Neural crest cell (in vitro differentiated cells): ENCODE results near the gene HES4. TPM values are rescaled to one million over a fixed set of nuclear protein-coding genes. Genes with fewer than 3 reads are reported as not detected.
A peak's percentile ranks its signal among the peaks of the same experiment; 100 is the strongest.
"Not testable (repeated sequence)": the region's sequence is repeated elsewhere in the genome, so short reads cannot be mapped to it uniquely, and the experiment has no call there.

ENCODE experiments used
- DNase-seq: peaks from one replicate; pipeline ENCODE4 v3.0.0; 2021; ENCODE audit warnings: low read depth, mixed read lengths, low spot score
- H3K27ac Mint-ChIP-seq: one replicate; pipeline ENCODE4 v1.8.0; 2021; ENCODE audit warnings: mild to moderate bottlenecking, mixed read lengths; ENCODE audit not compliant: unreplicated experiment
- H3K27me3 Mint-ChIP-seq: 2 replicates; pipeline ENCODE4 v1.8.0; 2021; ENCODE audit warnings: low read depth, mild to moderate bottlenecking, mixed read lengths
- H3K36me3 Mint-ChIP-seq: 2 replicates; pipeline ENCODE4 v1.8.0; 2021; ENCODE audit warnings: low read depth, mild to moderate bottlenecking, mixed read lengths
- H3K4me1 Mint-ChIP-seq: 2 replicates; pipeline ENCODE4 v1.8.0; 2021; ENCODE audit warnings: mixed read lengths
- H3K4me3 Mint-ChIP-seq: one replicate; pipeline ENCODE4 v1.8.0; 2021; ENCODE audit warnings: mild to moderate bottlenecking, mixed read lengths
- H3K9me3 Mint-ChIP-seq: 2 replicates; pipeline ENCODE4 v1.8.0; 2021; ENCODE audit warnings: mixed read lengths
- total RNA-seq: library from RNA; stranded (reverse); gene quantifications from 2 replicates; pipeline ENCODE4 v1.2.1, GENCODE V29; 2021
- TF ChIP-seq, protein P1 (sequence below): fragments of 200-600 bp; sonication (generic); conservative IDR thresholded peaks from 2 replicates; pipeline ENCODE4 v1.5.0; 2021; ENCODE audit warnings: antibody characterized with exemption, mild to moderate bottlenecking

HES4 gene
- total RNA-seq, 1 donor from 2014 or later = 35.7 TPM

DNA sequence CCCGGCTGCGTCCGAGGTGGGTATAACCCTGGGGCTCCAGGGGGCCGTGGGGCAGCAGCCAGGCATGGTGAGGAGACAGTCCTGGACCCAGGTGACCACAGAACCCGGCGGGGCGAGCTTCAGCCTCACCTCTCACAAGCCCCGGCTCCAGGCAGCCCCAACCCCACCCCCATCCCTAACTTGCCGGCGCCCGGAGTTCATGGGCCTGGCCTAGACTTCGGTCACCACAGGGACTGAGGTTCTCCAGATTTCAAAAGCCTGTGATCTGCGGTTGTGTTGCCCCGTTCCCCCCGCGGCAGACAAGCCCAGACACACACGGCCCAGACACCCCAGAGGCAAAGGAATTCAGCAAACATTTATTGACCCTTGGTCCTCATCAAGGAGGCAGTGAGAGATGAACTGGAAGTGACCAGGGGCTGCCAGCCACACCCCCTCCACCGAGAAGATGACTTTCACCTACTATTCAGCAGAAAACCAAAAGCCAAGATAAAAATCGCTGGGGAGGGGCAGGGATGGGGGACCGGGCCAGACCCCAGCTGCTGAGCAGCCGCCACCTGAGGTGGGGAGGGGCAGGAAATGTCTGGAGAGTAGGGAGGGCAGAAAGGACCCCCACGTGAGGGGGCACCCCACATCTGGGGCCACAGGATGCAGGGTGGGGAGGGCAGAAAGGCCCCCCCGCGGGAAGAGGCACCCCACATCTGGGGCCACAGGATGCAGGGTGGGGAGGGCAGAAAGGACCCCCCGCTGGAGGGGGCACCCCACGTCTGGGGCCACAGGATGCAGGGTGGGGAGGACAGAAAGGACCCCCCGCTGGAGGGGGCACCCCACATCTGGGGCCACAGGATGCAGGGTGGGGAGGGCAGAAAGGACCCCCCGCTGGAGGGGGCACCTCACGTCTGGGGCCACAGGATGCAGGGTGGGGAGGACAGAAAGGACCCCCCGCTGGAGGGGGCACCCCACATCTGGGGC, 3.9 kb downstream of the HES4 start:
- H3K27me3 Mint-ChIP-seq = peaks cover 43% of the 10 kb centered on the region
- peaks cover 3% of the 10 kb centered on the region for H3K36me3 Mint-ChIP-seq
- H3K4me1 Mint-ChIP-seq = peaks cover 8% of the 10 kb centered on the region
- DNase-seq = no peak
- peaks cover 3% of the 10 kb centered on the region for H3K9me3 Mint-ChIP-seq
- H3K27ac Mint-ChIP-seq = no peak overlapping the region
- TF ChIP-seq, protein P1, sequence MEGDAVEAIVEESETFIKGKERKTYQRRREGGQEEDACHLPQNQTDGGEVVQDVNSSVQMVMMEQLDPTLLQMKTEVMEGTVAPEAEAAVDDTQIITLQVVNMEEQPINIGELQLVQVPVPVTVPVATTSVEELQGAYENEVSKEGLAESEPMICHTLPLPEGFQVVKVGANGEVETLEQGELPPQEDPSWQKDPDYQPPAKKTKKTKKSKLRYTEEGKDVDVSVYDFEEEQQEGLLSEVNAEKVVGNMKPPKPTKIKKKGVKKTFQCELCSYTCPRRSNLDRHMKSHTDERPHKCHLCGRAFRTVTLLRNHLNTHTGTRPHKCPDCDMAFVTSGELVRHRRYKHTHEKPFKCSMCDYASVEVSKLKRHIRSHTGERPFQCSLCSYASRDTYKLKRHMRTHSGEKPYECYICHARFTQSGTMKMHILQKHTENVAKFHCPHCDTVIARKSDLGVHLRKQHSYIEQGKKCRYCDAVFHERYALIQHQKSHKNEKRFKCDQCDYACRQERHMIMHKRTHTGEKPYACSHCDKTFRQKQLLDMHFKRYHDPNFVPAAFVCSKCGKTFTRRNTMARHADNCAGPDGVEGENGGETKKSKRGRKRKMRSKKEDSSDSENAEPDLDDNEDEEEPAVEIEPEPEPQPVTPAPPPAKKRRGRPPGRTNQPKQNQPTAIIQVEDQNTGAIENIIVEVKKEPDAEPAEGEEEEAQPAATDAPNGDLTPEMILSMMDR = no peak
- H3K4me3 Mint-ChIP-seq = peak overlapping the region; percentile 74

DNA sequence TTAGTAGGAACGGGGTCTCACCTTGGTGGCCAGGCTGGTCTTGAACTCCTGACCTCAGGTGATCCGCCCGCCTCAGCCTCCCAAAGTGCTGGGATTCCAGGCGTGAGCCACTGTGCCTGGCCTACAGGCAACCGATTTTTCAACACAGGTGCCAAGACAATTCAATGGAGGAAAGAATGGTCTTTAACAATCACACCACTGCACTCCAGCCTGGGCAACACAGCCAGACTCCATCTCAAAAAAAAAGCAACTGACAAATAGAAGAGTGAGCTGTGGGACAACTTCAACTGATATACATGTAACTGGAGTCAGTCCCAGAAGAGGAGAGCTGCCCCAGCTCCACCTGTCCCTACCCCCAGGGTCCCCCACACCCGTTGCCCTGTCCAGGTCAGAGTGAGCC, 5.4 kb downstream of the HES4 start:
- not testable (repeated sequence) for DNase-seq, H3K9me3 Mint-ChIP-seq, H3K27ac Mint-ChIP-seq, H3K4me1 Mint-ChIP-seq, H3K36me3 Mint-ChIP-seq
- Mint-ChIP-seq H3K27me3 (peaks cover 50% of the 10 kb centered on the region), H3K4me3 (peak overlapping the region; percentile 72)

DNA sequence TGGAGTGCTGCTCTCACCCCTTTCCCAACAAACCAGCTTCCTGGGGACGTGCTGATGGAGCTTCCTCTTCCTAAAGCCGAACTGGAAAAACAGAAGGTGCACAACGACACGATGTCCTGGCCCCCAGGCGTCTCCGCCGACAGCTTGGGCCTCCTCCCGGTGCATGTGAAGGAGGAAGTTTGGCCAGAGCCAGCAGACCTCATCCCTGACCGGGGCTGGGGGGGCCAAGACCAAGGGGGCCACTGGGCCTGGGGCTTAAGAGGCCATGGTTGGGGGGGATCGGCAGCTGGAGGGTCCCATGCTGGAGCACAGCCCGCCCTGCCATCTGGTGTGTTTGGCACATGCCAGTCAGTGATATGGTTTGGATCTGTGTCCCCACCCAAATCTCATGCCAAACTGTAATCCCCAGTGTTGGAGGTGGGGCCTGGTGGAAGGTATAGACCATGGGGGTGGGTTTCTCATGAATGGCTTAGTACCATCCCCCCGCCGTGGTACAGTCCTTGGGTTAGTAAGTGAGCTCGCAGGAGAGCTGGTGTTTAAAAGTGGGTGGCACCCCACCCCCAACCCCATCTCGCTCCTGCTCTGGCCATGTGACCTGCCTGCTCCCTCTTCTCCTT, 6.4 kb downstream of the HES4 start:
- H3K9me3 Mint-ChIP-seq = peaks cover 3% of the 10 kb centered on the region
- TF ChIP-seq, protein P1 = no peak
- H3K27ac Mint-ChIP-seq = no peak overlapping the region
- H3K4me1 Mint-ChIP-seq = peaks cover 8% of the 10 kb centered on the region
- DNase-seq = no peak
- H3K4me3 Mint-ChIP-seq = no peak overlapping the region
- peaks cover 56% of the 10 kb centered on the region for H3K27me3 Mint-ChIP-seq
- H3K36me3 Mint-ChIP-seq = peaks cover 6% of the 10 kb centered on the region

DNA sequence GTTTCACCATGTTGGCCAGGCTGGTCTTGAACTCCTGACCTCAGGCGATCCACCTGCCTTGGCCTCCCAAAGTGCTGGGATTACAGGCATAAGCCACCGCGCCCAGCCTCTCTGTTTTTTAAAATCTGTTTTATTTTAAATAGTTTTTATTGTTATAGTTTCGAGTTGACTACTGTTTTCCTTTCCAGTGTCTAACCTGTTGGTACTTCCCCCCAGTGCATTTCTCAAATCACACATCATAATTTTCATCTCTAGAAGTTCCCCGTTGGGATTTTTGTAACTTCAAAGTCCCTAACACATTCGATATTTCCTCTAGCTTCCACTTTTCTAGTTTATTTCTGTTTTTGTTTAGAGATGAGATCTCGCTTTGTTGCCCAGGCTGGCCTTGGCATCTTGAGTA, 7.5 kb downstream of the HES4 start:
- TF ChIP-seq, protein P1 = no peak
- Mint-ChIP-seq H3K36me3 (peaks cover 6% of the 10 kb centered on the region), H3K27me3 (peaks cover 61% of the 10 kb centered on the region)

DNA sequence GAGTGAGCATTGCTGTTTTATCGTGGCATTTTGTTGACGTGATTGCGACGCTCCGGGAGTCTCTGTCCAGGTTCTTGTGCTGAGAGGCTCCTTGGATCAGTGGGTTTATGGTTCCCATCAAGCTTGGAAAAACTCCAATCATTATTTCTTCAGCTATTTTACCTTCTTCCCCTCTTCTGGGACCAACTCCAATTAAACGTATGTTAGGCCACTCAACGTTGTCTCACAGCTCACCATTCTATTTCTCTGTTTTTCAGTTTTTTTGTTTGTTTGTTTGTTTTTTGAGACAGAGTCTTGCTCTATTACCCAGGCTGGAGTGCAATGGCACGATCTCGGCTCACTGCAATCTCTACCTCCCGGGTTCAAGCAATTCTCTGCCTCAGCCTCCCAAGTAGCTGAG, 8.0 kb downstream of the HES4 start:
- Mint-ChIP-seq H3K36me3 (peaks cover 6% of the 10 kb centered on the region), H3K27me3 (peaks cover 58% of the 10 kb centered on the region), H3K9me3 (peaks cover 3% of the 10 kb centered on the region), H3K27ac (no peak overlapping the region), H3K4me3 (no peak overlapping the region), H3K4me1 (peaks cover 8% of the 10 kb centered on the region)
- TF ChIP-seq, protein P1 = no peak
- DNase-seq = no peak

More for the DNA sequence above, 7.5 kb downstream of the HES4 start:
- H3K4me3 Mint-ChIP-seq = no peak overlapping the region
- H3K4me1 Mint-ChIP-seq = peaks cover 8% of the 10 kb centered on the region
- no peak for DNase-seq
- H3K9me3 Mint-ChIP-seq = peaks cover 3% of the 10 kb centered on the region
- no peak overlapping the region for H3K27ac Mint-ChIP-seq

DNA sequence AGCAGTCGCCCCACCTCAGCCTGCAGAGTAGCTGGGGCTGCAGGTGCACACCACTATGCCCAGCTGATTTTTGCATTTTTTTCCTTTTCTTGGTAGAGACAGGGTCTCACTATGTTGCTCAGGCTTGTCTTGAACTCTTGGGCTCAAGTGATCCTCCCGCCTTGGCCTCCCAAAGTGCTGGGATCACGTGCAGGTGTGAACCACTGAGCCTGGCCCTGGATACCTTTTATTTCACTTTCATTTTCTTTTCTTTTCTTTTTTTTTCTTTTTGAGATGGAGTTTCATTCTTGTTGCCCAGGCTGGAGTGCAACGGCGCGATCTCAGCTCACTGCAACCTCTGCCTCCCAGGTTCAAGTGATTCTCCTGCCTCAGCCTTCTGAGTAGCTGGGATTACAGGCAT, 8.6 kb downstream of the HES4 start:
- peaks cover 60% of the 10 kb centered on the region for H3K27me3 Mint-ChIP-seq
- not testable (repeated sequence) for H3K4me1 Mint-ChIP-seq, H3K9me3 Mint-ChIP-seq, H3K4me3 Mint-ChIP-seq, H3K27ac Mint-ChIP-seq, H3K36me3 Mint-ChIP-seq, DNase-seq

DNA sequence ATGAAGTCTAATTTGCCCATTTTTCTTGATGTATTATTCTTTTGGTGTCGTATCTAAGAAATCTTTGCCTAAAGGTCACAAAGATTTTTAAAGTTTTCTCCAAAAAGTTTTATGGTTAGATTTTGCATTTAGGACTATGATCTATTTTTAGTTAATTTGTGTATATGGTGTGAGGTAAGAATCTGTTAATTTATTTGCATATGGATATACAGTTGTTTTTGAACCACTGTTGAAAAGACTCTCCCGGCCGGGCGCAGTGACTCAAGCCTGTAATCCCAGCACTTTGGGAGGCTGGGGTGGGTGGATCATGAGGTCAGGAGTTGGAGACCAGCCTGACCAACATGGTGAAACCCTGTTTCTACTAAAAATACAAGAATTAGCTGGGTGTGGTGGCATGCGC, 11.8 kb downstream of the HES4 start:
- H3K4me1 Mint-ChIP-seq, DNase-seq, H3K9me3 Mint-ChIP-seq, H3K4me3 Mint-ChIP-seq, H3K27ac Mint-ChIP-seq, H3K36me3 Mint-ChIP-seq: not testable (repeated sequence)
- H3K27me3 Mint-ChIP-seq = peaks cover 69% of the 10 kb centered on the region
